Lung (tissue), 12 donors: ENCODE data around the gene GPR176. TPM values are rescaled to one million over a fixed set of nuclear protein-coding genes. Genes with fewer than 3 reads are reported as not detected.

Experiments
- ATAC-seq: fragments of 200-7000 bp; cut with Tn5 transposase; one replicate; pipeline ENCODE4 v1.9.1; 2020; ENCODE audit warnings: moderate number of reproducible peaks; ENCODE audit not compliant: insufficient read depth, low FRiP score
- DNase-seq, 3 donors: peaks; one replicate each; pipeline ENCODE4 v3.0.0-alpha.2; 2013 to 2017
- H3K27ac ChIP-seq, 2 donors: one replicate each; pipeline ENCODE4 v1.5.1; 2013; ENCODE audit warnings: mild to moderate bottlenecking in 2 of 2, moderate library complexity in 2 of 2, control low read depth in 1 of 2, inconsistent platforms in 1 of 2, low read depth in 1 of 2, low read length in 1 of 2
- H3K27me3 ChIP-seq, 3 donors: one replicate each; pipeline ENCODE4 v1.5.1; 2013; ENCODE audit warnings: low read length in 2 of 3; ENCODE audit not compliant: control insufficient read depth in 3 of 3, insufficient read depth in 3 of 3
- H3K36me3 ChIP-seq, 4 donors: one replicate each; pipeline ENCODE4 v1.5.1; 2013; ENCODE audit warnings: low read length in 4 of 4, mild to moderate bottlenecking in 1 of 4, moderate library complexity in 1 of 4; ENCODE audit not compliant: control insufficient read depth in 4 of 4, insufficient read depth in 4 of 4
- H3K4me1 ChIP-seq, 5 donors: one replicate each; pipeline ENCODE4 v1.5.1; 2013; ENCODE audit warnings: low read length in 5 of 5, mild to moderate bottlenecking in 2 of 5, moderate library complexity in 1 of 5; ENCODE audit not compliant: control insufficient read depth in 5 of 5, insufficient read depth in 5 of 5
- H3K4me3 ChIP-seq: one replicate; pipeline ENCODE4 v1.5.1; 2013; ENCODE audit warnings: mild to moderate bottlenecking, control low read depth, moderate library complexity
- H3K9ac ChIP-seq, 2 donors: one replicate each; pipeline ENCODE4 v1.5.1; 2013; ENCODE audit warnings: low read length in 2 of 2, control low read depth in 1 of 2; ENCODE audit not compliant: insufficient read depth in 1 of 2
- H3K9me3 ChIP-seq, 4 donors: one replicate each; pipeline ENCODE4 v1.5.1; 2013; ENCODE audit warnings: low read length in 3 of 4, mild to moderate bottlenecking in 1 of 4, moderate library complexity in 1 of 4; ENCODE audit not compliant: control insufficient read depth in 4 of 4, insufficient read depth in 3 of 4
- WGBS, 2 donors: extraction: QIAGEN DNeasy Blood & Tissue Kit; methylation state at CpG; one replicate each; pipeline ENCODE4 v1.1.7; 2013; 5-methylcytosine and 5-hydroxymethylcytosine counted together
- polyA plus RNA-seq, 2 donors: library from polyadenylated mRNA; stranded (reverse); fragments of 200-250 nt; gene quantifications; one replicate each; pipeline ENCODE4 v1.2.1, GENCODE V29; 2013
- total RNA-seq, 2 donors: library from RNA; depleted of rRNA in 1 of 2; stranded (reverse); fragments of >200 nt in 1 of 2; gene quantifications; one replicate each; pipeline ENCODE4 v1.2.1, GENCODE V29; 2014 to 2021
- TF ChIP-seq, protein P1 (sequence below): IDR thresholded peaks from 2 replicates; pipeline ENCODE4 v1.5.1; 2012; ENCODE audit warnings: mild to moderate bottlenecking; ENCODE audit errors: control extremely low read depth, extremely low read depth
- donor health status: control.
- donor health status: control.
- donor health status: Bipolar disorder and iron deficiency.
- donor health status: healthy.
- donor health status: DM: yes; HTN: yes; CAD: no.

Gene GPR176
- total and polyA plus RNA-seq, 4 donors, result 1.7 to 9.0 (median 6.6) TPM

DNA sequence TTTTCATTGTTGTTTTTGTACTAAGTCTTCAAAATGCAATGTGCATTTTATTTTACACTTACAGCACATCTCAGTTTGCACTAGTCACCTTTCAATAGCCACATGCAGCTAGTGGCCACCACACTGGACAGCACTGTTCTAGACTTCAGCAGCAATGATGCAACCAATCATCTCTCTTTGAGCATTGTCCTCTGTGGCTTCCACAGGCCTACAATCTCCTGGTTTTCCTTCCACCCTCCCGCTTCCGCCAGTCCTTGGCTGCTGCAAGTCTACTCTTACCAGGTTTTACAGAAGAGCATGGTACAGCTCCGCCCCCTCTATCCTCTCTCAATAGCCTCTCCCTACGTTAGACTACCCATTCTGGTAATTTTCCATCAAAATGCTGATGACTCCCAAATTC lies 112.3 kb downstream of the GPR176 start:
- Histone ChIP-seq H3K9me3 (no peaks in the 10 kb centered on the region), H3K36me3 (no peaks in the 10 kb centered on the region), H3K9ac (no peak overlapping the region), H3K4me3 (no peak overlapping the region), H3K4me1 (no peaks in the 10 kb centered on the region), H3K27ac (no peak overlapping the region), H3K27me3 (no peaks in the 10 kb centered on the region)
- DNase-seq (no peak), ATAC-seq (no peak)
- TF ChIP-seq, protein P1, sequence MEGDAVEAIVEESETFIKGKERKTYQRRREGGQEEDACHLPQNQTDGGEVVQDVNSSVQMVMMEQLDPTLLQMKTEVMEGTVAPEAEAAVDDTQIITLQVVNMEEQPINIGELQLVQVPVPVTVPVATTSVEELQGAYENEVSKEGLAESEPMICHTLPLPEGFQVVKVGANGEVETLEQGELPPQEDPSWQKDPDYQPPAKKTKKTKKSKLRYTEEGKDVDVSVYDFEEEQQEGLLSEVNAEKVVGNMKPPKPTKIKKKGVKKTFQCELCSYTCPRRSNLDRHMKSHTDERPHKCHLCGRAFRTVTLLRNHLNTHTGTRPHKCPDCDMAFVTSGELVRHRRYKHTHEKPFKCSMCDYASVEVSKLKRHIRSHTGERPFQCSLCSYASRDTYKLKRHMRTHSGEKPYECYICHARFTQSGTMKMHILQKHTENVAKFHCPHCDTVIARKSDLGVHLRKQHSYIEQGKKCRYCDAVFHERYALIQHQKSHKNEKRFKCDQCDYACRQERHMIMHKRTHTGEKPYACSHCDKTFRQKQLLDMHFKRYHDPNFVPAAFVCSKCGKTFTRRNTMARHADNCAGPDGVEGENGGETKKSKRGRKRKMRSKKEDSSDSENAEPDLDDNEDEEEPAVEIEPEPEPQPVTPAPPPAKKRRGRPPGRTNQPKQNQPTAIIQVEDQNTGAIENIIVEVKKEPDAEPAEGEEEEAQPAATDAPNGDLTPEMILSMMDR, result no peak
- WGBS, 2 donors, result 93 to 95% methylated on average over 4 of the region's 4 CpGs

- Histone ChIP-seq H3K9me3 (no peaks in the 10 kb centered on the region), H3K27ac (no peak overlapping the region), H3K4me1 (no peaks in the 10 kb centered on the region), H3K4me3 (no peak overlapping the region), H3K27me3 (no peaks in the 10 kb centered on the region), H3K9ac (no peak overlapping the region), H3K36me3 (no peaks in the 10 kb centered on the region)
- DNase-seq, result no peak
- TF ChIP-seq, protein P1, result no peak
- ATAC-seq, result no peak
- WGBS, 2 donors, result 39 to 55% methylated on average over 2 of the region's 2 CpGs
Measured at GRCh38 chr15:39804026-39804425, 116.0 kb downstream of the GPR176 start.

- Histone ChIP-seq H3K9ac (no peak overlapping the region), H3K4me1 (no peaks in the 10 kb centered on the region), H3K27me3 (no peaks in the 10 kb centered on the region), H3K9me3 (no peaks in the 10 kb centered on the region), H3K36me3 (no peaks in the 10 kb centered on the region), H3K4me3 (no peak overlapping the region), H3K27ac (no peak overlapping the region)
- 91 to 98% methylated on average over 4 of the region's 4 CpGs for WGBS, 2 donors
- no peak for ATAC-seq
- DNase-seq, result no peak
- TF ChIP-seq, protein P1, result no peak
Measured at GRCh38 chr15:39803016-39803415, 117.0 kb downstream of the GPR176 start.

GRCh38 chr15:39801641-39802309 lies 118.3 kb downstream of the GPR176 start:
- no peak overlapping the region for H3K27ac ChIP-seq
- no peaks in the 10 kb centered on the region for H3K4me1 ChIP-seq
- ATAC-seq, result no peak
- no peak overlapping the region for H3K4me3 ChIP-seq
- WGBS, 2 donors, result 83 to 86% methylated on average over 19 of the region's 19 CpGs
- no peaks in the 10 kb centered on the region for H3K9me3 ChIP-seq
- TF ChIP-seq, protein P1, result no peak
- H3K9ac ChIP-seq, result no peak overlapping the region
- no peaks in the 10 kb centered on the region for H3K27me3 ChIP-seq
- H3K36me3 ChIP-seq, result no peaks in the 10 kb centered on the region
- no peak for DNase-seq
